Activated naive CD8-positive, alpha-beta T cell treated with anti-CD3 and anti-CD28 coated beads for 36 hours (primary cell): ENCODE measurements around the gene MAGI1. TPM values are rescaled to one million over a fixed set of nuclear protein-coding genes. Genes with fewer than 3 reads are reported as not detected.
"Not testable (repeated sequence)": the region's sequence is repeated elsewhere in the genome, so short reads cannot be mapped to it uniquely, and the experiment has no call there.

Experiments used
- DNase-seq: peaks from one replicate; pipeline ENCODE4 v3.0.0; 2021
- H3K27ac Mint-ChIP-seq: one replicate; pipeline ENCODE4 v1.8.0; 2022; ENCODE audit warnings: mild to moderate bottlenecking, moderate library complexity, mixed read lengths
- H3K27me3 Mint-ChIP-seq: one replicate; pipeline ENCODE4 v1.8.0; 2022; ENCODE audit warnings: mild to moderate bottlenecking, mixed read lengths
- H3K36me3 Mint-ChIP-seq: one replicate; pipeline ENCODE4 v1.8.0; 2021; ENCODE audit warnings: mild to moderate bottlenecking, mixed read lengths
- H3K4me1 Mint-ChIP-seq: one replicate; pipeline ENCODE4 v1.8.0; 2021; ENCODE audit warnings: mixed read lengths
- H3K4me3 Mint-ChIP-seq: one replicate; pipeline ENCODE4 v1.8.0; 2022; ENCODE audit warnings: mild to moderate bottlenecking, moderate library complexity, mixed read lengths
- H3K9me3 Mint-ChIP-seq: one replicate; pipeline ENCODE4 v1.8.0; 2022; ENCODE audit warnings: mixed read lengths
- total RNA-seq, 2 experiments: library from RNA; stranded (reverse); gene quantifications; one replicate each; pipeline ENCODE4 v1.2.3, GENCODE V29; 2021

The MAGI1 gene
- total RNA-seq, 2 experiments from 2014 or later, result 0.12 to 0.16 TPM

DNA sequence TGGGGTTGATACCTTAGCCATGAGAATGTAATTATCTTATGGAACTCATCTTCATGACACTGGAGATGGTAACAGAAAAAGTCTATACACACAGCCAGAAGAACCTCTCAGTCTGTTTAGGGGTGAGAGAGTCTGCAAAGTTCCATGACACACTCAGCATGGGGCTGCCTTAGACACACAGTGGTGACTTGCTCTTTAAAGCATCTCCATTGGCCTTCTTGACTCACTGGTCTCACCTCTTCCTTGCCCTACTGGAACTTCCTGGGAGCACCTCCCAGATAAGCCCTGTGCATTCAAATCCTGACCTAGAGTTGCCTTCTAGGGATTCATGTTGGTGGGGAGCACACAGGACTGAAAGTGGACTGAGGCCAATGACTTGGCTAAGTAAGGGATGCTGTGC, 9.3 kb downstream of the MAGI1 start:
- Mint-ChIP-seq H3K36me3 (no peaks in the 10 kb centered on the region), H3K27me3 (peaks cover 17% of the 10 kb centered on the region), H3K4me1 (peaks cover 3% of the 10 kb centered on the region), H3K27ac (no peak overlapping the region), H3K9me3 (no peaks in the 10 kb centered on the region), H3K4me3 (no peak overlapping the region)
- DNase-seq, result no peak

DNA sequence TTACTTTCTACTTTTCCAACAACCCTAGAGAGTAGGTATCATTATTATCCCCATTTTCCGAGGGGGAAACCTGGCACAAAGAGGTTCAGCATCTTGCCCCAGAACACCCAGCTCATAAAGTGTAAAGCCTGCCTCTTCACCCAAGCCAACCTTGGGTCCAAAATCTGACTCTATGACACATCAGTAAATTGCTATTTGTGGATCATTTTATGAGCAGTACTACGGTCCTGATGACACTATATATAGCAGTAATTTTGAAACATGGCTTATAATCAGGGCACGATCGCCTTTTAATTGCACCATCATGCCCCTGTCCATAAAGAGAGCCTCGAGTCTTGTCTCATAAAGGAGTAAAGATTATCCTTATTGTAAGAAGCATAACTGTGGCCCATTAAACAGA, 9.7 kb downstream of the MAGI1 start:
- no peak overlapping the region for H3K4me3 Mint-ChIP-seq
- no peak for DNase-seq
- H3K27ac Mint-ChIP-seq, result no peak overlapping the region
- H3K9me3 Mint-ChIP-seq, result no peaks in the 10 kb centered on the region
- peaks cover 3% of the 10 kb centered on the region for H3K4me1 Mint-ChIP-seq
- no peaks in the 10 kb centered on the region for H3K36me3 Mint-ChIP-seq
- peaks cover 14% of the 10 kb centered on the region for H3K27me3 Mint-ChIP-seq

DNA sequence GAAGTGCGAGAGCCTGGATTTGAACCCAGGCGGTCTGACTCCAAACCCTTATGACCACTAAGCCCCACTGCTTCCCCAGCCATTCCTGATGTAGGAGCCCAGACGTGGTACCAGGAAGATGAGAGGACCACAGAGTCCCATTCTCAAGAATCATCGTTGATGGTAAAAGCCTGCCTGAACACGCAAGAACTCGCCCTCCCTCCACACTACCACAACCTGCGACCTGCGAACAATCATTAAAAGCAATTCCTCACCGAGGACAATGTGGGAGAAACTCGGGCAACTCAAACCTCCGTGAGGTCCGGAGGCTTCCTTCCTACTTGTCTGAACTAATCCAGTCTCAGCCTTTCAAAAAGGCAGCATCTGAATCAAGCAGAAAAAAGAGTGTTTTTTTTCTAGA, 10.3 kb downstream of the MAGI1 start:
- no peak overlapping the region for H3K4me3 Mint-ChIP-seq
- H3K4me1 Mint-ChIP-seq, result peaks cover under 1% of the 10 kb centered on the region
- no peak for DNase-seq
- no peak overlapping the region for H3K27ac Mint-ChIP-seq
- no peaks in the 10 kb centered on the region for H3K36me3 Mint-ChIP-seq
- H3K9me3 Mint-ChIP-seq, result no peaks in the 10 kb centered on the region
- peaks cover 14% of the 10 kb centered on the region for H3K27me3 Mint-ChIP-seq

DNA sequence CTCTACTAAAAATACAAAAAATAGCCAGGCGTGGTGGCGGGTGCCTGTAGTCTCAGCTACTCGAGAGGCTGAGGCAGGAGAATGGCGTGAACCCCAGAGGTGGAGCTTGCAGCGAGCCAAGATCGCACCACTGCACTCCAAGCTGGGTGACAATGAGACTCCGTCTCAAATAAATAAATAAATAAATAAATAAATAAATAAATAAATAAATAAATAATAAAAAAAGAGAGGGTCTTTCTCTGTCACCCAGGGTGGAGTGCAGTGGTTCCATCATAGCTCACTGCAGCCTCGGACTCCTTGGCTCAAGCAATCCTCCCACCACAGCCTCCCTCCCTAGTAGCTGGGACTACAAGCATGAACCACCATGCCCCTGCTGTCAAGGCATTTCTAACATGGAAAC, 11.6 kb downstream of the MAGI1 start:
- not testable (repeated sequence) for H3K36me3 Mint-ChIP-seq, DNase-seq, H3K9me3 Mint-ChIP-seq, H3K4me3 Mint-ChIP-seq, H3K27ac Mint-ChIP-seq, H3K4me1 Mint-ChIP-seq
- peaks cover 14% of the 10 kb centered on the region for H3K27me3 Mint-ChIP-seq

DNA sequence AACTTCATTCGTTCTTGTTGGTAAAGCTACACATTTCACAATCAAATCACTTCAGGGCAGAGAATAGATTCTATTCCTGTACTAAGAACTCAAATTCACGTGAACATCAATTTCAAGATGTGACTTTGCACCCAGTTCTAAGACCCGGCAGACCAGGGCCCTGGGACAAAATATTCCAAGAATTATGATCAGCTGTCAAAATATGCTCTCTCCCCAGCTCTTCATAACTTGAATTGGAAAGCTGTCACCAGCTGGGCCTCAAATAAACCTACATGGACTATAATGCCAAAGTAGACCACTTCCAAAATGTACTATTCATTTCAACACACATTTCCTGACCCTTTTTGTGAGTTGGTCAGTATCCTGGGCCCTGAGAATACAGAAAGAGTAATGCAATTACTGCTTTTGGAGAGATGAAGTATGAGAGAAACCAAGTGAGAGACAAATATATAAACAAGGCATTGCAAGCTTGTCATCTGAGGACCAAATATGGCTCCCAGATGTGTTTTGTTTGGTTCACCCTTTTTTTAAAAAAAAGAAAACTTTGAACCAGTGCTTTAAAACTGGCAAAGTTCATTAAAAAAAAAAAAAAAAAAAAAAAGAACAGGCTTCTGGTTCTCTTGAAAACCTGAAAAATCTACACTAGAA, 14.9 kb downstream of the MAGI1 start:
- Mint-ChIP-seq H3K4me1 (no peaks in the 10 kb centered on the region), H3K27me3 (peaks cover 8% of the 10 kb centered on the region)

DNA sequence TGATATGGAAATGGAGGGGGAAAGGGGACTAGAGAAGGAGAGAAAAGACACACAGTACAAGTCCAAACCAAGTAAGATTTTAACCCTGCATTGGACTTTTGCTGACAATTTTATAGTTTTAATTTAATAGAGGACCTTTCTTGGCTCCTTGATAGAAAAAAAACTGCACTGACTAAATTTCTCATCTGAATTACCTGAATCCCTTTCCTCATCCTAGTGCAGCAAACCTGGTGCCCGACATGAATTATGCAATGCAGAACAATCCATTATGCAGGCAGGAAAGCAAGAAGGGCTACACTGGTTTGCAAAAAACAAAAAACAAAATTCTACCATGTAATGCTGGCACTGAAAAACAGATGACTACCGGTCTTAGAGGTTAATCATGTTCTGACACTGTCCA, 15.5 kb downstream of the MAGI1 start:
- DNase-seq, result no peak
- Mint-ChIP-seq H3K4me1 (no peaks in the 10 kb centered on the region), H3K9me3 (no peaks in the 10 kb centered on the region), H3K36me3 (no peaks in the 10 kb centered on the region), H3K27ac (no peak overlapping the region), H3K4me3 (no peak overlapping the region), H3K27me3 (peaks cover 8% of the 10 kb centered on the region)

More for the DNA sequence above, 14.9 kb downstream of the MAGI1 start:
- DNase-seq, result no peak
- Mint-ChIP-seq H3K9me3 (no peaks in the 10 kb centered on the region), H3K27ac (no peak overlapping the region), H3K36me3 (no peaks in the 10 kb centered on the region), H3K4me3 (no peak overlapping the region)

DNA sequence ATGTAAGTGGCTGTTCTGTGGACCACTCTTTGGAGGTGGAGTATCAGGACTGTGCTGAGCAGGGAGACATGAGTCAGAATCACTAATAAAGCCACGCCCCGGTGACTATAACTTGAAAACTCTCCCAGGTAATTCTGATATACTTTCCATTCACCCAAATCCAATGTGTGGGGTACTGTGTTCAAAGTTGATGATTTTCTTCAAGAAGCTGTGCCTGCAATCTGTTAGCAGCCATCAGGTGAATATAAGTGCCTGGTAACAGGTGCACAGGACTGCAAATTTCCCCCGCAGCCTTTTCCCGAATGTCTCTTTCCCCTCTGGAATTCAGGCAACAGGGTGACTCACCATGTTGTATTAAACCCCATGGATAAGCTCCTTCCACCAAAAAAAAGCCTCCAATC, 17.0 kb downstream of the MAGI1 start:
- no peak for DNase-seq
- H3K9me3 Mint-ChIP-seq, result no peaks in the 10 kb centered on the region
- H3K27me3 Mint-ChIP-seq, result peaks cover 8% of the 10 kb centered on the region
- no peak overlapping the region for H3K27ac Mint-ChIP-seq
- H3K4me1 Mint-ChIP-seq, result no peaks in the 10 kb centered on the region
- no peaks in the 10 kb centered on the region for H3K36me3 Mint-ChIP-seq
- no peak overlapping the region for H3K4me3 Mint-ChIP-seq

DNA sequence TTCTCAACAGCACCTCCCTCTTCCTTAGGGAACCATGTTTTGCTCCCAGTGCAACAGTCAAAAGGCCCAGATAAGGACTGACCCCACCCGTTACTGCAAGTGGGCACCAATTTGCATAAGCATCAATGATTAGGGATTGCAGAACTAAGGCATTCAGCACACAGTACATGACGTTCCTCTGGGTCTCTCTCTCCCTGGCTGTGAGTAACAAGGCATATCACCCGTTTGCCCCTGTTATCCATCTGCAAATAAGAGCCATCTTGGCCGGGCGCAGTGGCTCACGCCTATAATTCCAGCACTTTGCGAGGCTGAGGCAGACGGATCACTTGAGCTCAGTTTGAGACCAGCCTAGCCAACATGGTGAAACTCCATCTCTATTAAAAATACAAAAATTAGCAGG, 18.8 kb downstream of the MAGI1 start:
- Mint-ChIP-seq H3K36me3 (no peaks in the 10 kb centered on the region), H3K4me1 (no peaks in the 10 kb centered on the region), H3K9me3 (no peaks in the 10 kb centered on the region), H3K4me3 (no peak overlapping the region), H3K27me3 (peaks cover 4% of the 10 kb centered on the region), H3K27ac (no peak overlapping the region)
- DNase-seq, result no peak

DNA sequence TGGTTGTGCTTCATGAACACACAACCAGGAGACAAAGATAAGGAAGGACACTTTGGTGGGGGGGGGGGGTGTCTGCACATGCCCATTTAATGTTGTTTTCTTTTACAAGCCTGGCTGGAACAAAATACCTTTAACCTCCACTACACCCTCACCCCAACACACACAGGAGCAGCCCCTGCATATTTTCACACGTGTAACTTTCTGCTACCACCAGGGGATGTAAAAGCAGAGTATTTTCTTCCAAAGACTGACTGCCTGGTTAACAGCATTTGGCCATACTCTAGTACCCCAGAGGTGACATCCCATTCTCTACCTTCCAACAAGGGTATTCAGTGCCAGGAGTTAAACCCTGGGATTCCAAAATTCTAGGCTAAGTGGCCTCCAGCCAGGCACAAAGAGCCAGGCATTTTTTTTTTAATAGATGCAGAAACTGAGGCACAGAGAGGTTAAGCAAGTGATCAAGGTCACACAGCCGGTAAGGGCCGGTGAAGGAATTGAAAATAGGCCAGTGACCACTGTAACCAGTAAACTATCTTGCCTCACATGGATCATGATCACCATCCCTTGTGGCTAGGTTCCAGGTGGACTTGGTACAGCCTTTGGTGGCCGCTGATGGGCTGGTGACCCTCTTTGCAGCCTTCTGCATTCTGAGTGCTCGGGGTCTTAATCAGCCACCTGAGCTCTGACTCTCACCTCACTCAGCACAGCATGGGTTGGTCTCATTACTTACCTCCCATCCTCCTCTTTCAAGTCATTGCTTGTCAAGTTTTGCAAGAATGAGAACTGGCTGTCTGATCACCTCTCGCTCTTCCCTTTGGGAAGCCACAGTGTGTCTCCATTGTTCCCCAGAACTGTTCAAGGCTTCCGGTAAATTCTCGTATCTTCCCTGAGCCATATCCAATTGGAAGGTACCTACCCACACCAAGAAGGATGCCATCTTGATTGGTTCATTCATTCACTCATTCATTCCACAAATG, 20.4 kb downstream of the MAGI1 start:
- Mint-ChIP-seq H3K9me3 (no peaks in the 10 kb centered on the region), H3K4me3 (no peak overlapping the region), H3K27me3 (peaks cover 4% of the 10 kb centered on the region)

DNA sequence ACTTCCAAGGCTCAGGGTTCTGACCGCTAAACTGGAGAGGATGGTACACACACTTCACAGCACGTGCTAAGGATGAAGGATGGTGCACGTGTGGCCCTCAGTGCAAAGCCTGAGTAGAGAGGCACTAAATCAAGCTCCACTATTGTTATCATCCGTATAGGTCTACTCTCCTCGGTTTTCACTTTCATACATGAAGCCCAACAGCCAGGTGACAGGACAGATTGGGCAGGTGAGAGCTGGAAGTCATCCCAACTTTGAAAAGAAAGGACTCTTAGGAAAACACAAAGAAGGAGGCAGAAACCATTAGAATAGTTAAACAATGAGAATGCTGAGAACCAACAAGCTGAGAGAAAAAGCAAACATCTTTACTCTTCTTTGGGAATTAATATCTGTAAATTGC, 21.1 kb downstream of the MAGI1 start:
- peaks cover 4% of the 10 kb centered on the region for H3K27me3 Mint-ChIP-seq
- H3K9me3 Mint-ChIP-seq, result no peaks in the 10 kb centered on the region
- DNase-seq, result no peak
- H3K4me1 Mint-ChIP-seq, result no peaks in the 10 kb centered on the region
- H3K36me3 Mint-ChIP-seq, result no peaks in the 10 kb centered on the region
- H3K4me3 Mint-ChIP-seq, result no peak overlapping the region
- H3K27ac Mint-ChIP-seq, result no peak overlapping the region

More for the DNA sequence above, 20.4 kb downstream of the MAGI1 start:
- no peak for DNase-seq
- no peaks in the 10 kb centered on the region for H3K4me1 Mint-ChIP-seq
- H3K27ac Mint-ChIP-seq, result no peak overlapping the region
- H3K36me3 Mint-ChIP-seq, result no peaks in the 10 kb centered on the region

DNA sequence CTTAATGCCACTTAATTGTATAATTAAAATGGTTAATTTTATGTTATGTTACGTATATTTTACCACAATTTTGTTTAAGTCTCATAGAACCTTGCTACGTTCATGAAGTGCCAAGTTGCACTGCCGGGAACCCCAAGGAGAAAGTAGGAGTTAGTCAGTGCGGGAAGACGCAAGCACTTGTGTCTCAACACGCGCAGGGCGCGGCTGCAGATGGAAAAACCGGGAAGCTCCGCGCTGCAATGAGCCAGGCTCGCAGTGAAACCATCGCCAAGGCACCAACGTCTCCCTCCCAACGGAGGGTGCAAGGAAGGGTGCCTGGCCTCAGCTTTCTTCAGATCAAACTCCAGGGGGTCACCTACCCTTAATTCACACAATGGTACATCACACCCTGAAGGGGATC, 21.6 kb downstream of the MAGI1 start:
- Mint-ChIP-seq H3K27ac (no peak overlapping the region), H3K9me3 (no peaks in the 10 kb centered on the region), H3K4me3 (no peak overlapping the region), H3K4me1 (no peaks in the 10 kb centered on the region), H3K36me3 (no peaks in the 10 kb centered on the region), H3K27me3 (peaks cover 4% of the 10 kb centered on the region)
- no peak for DNase-seq

DNA sequence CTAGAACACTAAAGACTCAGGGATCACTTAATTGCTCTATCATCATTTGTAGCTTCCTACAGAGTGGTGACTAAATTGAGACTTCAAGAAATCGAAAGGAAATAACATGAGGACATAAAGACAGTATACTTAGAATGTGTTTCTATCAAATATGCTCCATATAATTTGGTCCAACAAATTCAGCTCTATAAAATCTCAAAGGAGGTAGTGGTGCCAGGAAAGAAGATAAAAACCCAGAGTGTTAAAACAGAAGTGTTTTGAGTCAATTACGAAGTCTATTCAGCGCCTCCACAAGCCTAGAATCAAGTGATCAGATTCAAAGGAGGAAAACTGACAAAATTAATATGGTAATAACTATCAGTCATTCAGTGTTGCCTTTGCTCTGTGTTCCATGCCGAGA, 22.9 kb downstream of the MAGI1 start:
- Mint-ChIP-seq H3K4me1 (no peaks in the 10 kb centered on the region), H3K36me3 (no peaks in the 10 kb centered on the region), H3K27ac (no peak overlapping the region), H3K27me3 (no peaks in the 10 kb centered on the region), H3K4me3 (no peak overlapping the region), H3K9me3 (no peaks in the 10 kb centered on the region)
- DNase-seq, result no peak

DNA sequence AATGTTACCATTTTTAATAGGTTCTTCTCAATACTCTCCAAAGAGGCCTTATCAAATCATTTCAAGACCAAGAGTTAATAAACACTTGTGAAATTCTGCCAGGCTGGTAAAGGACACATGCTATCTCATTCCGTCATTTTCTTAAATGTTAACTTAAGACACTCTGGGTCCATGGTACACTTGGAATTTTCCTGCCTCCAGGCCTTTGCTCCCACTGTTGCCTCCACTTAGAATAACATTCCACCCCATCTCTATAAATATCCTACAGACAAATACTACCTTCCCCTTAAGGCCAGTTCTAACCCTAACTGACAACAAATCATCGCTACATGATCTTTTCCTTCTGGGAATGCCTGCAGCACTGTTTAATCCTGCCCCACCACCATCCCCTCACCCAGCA, 24.1 kb downstream of the MAGI1 start:
- Mint-ChIP-seq H3K4me1 (no peaks in the 10 kb centered on the region), H3K9me3 (no peaks in the 10 kb centered on the region), H3K27me3 (peaks cover under 1% of the 10 kb centered on the region), H3K36me3 (no peaks in the 10 kb centered on the region), H3K4me3 (no peak overlapping the region), H3K27ac (no peak overlapping the region)
- no peak for DNase-seq

DNA sequence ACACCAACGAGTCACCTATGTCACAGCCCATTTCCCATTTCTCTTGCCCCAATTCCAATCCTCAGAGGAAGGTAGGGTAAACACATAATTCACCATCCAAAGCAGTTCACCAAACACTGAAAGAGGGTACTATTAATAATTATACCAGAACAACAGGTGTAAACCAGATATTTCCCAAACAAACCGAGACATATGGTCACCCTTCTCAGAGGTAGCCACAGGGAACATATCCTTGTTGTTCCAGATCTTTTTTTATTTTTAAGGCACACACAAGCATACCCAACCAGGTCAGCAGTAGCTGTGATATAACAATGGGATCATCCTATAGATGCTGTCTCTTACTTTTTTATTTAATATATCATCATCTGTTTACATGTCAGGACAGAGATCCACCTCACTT, 24.7 kb downstream of the MAGI1 start:
- no peaks in the 10 kb centered on the region for H3K9me3 Mint-ChIP-seq

DNA sequence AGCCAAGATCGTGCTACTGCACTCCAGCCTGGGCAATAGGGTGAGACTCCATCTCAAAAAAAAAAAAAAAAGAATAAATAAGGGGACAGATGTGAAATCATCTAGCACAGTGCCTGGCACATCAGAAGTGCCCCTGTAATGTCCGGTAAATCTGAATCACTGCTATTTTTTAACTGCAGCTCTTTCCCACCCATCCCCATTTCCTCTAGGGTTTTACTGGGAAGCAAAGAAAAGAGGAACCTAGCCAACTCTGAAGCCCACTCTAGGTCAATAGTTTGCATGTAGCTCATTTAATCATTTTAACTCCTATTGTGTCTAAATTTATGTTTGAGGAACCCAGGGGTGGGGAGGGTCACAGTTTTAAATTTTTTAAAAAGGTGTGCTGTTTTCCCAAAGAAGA, 26.0 kb downstream of the MAGI1 start:
- Mint-ChIP-seq H3K4me3 (no peak overlapping the region), H3K27ac (no peak overlapping the region), H3K27me3 (peaks cover 14% of the 10 kb centered on the region), H3K9me3 (no peaks in the 10 kb centered on the region), H3K4me1 (no peaks in the 10 kb centered on the region), H3K36me3 (no peaks in the 10 kb centered on the region)
- DNase-seq, result no peak

More for the DNA sequence above, 24.7 kb downstream of the MAGI1 start:
- Mint-ChIP-seq H3K27ac (no peak overlapping the region), H3K36me3 (no peaks in the 10 kb centered on the region), H3K27me3 (peaks cover 4% of the 10 kb centered on the region), H3K4me3 (no peak overlapping the region), H3K4me1 (no peaks in the 10 kb centered on the region)
- DNase-seq, result no peak
